ENCODE results near the gene PRKAR2A. TPM values are rescaled to one million over a fixed set of nuclear protein-coding genes. Genes with fewer than 3 reads are reported as not detected.
"Not testable (repeated sequence)": the region's sequence is repeated elsewhere in the genome, so short reads cannot be mapped to it uniquely, and the experiment has no call there.

The PRKAR2A gene
- total RNA-seq, 1 donor from 2014 or later: 23.8 TPM

- DNase-seq (ENCODE audit: extremely low spot score in 2 of 2): no peak
- Histone ChIP-seq H3K9me3 (no peaks in the 10 kb centered on the region), H3K27ac (no peak overlapping the region), H3K4me1 (no peaks in the 10 kb centered on the region), H3K27me3 (no peaks in the 10 kb centered on the region), H3K4me3 (no peak overlapping the region), H3K36me3 (peaks cover 0 to 8% of the 10 kb centered on the region in 2 donors)
- intact Hi-C loops (cut with DNase I): no loop called here
- no peak for TF ChIP-seq POLR2AphosphoS5 (IDR thresholded peaks at IDR 0.05; ENCODE audit: insufficient read depth in 1 of 2, low read depth in 1 of 2)
- TF ChIP-seq CTCF (IDR thresholded peaks at IDR 0.05): no peak
- no peak for TF ChIP-seq POLR2A (IDR thresholded peaks at IDR 0.05)
These were observed 59.0 kb downstream of the PRKAR2A start for GRCh38 chr3:48788544-48789162.

- Histone ChIP-seq H3K4me1 (no peaks in the 10 kb centered on the region), H3K36me3 (peaks cover 0 to 32% of the 10 kb centered on the region in 2 donors), H3K4me3 (no peak overlapping the region), H3K27ac (no peak overlapping the region), H3K27me3 (no peaks in the 10 kb centered on the region), H3K9me3 (no peaks in the 10 kb centered on the region)
- TF ChIP-seq POLR2A (IDR thresholded peaks at IDR 0.05) (no peak), CTCF (IDR thresholded peaks at IDR 0.05) (no peak), POLR2AphosphoS5 (IDR thresholded peaks at IDR 0.05; ENCODE audit: insufficient read depth in 1 of 2, low read depth in 1 of 2) (no peak)
- DNase-seq (ENCODE audit: extremely low spot score in 2 of 2): no peak
- intact Hi-C loops (cut with DNase I): no loop called here
These were observed 63.1 kb downstream of the PRKAR2A start for GRCh38 chr3:48784426-48785120.

GRCh38 chr3:48783304-48783703 is 64.4 kb downstream of the PRKAR2A start:
- H3K9me3 ChIP-seq: no peaks in the 10 kb centered on the region

GRCh38 chr3:48782046-48782445 is 65.6 kb downstream of the PRKAR2A start:
- TF ChIP-seq POLR2AphosphoS5 (IDR thresholded peaks at IDR 0.05; ENCODE audit: insufficient read depth in 1 of 2, low read depth in 1 of 2) (no peak), POLR2A (IDR thresholded peaks at IDR 0.05) (no peak)
- no peaks in the 10 kb centered on the region for H3K9me3 ChIP-seq
- no peaks in the 10 kb centered on the region for H3K4me1 ChIP-seq
- intact Hi-C loops (cut with DNase I): no loop called here
- H3K36me3 ChIP-seq: peaks cover 0 to 29% of the 10 kb centered on the region in 2 donors
- H3K27ac ChIP-seq: no peak overlapping the region
- H3K27me3 ChIP-seq: no peaks in the 10 kb centered on the region
- no peak overlapping the region for H3K4me3 ChIP-seq
- DNase-seq (ENCODE audit: extremely low spot score in 2 of 2): no peak

More at GRCh38 chr3:48783304-48783703, 64.4 kb downstream of the PRKAR2A start:
- TF ChIP-seq CTCF (IDR thresholded peaks at IDR 0.05) (no peak), POLR2AphosphoS5 (IDR thresholded peaks at IDR 0.05; ENCODE audit: insufficient read depth in 1 of 2, low read depth in 1 of 2) (no peak), POLR2A (IDR thresholded peaks at IDR 0.05) (no peak)
- H3K4me3 ChIP-seq: no peak overlapping the region
- no peaks in the 10 kb centered on the region for H3K27me3 ChIP-seq
- DNase-seq (ENCODE audit: extremely low spot score in 2 of 2): no peak
- no peak overlapping the region for H3K27ac ChIP-seq
- peaks cover 0 to 32% of the 10 kb centered on the region in 2 donors for H3K36me3 ChIP-seq
- intact Hi-C loops (cut with DNase I): no loop called here
- no peaks in the 10 kb centered on the region for H3K4me1 ChIP-seq

GRCh38 chr3:48778565-48778964 is 69.1 kb downstream of the PRKAR2A start:
- H3K36me3 ChIP-seq: peaks cover 0 to 23% of the 10 kb centered on the region in 2 donors

GRCh38 chr3:48776854-48777253 is 70.8 kb downstream of the PRKAR2A start:
- TF ChIP-seq POLR2A (IDR thresholded peaks at IDR 0.05): no peak
- Histone ChIP-seq H3K4me1 (no peaks in the 10 kb centered on the region), H3K36me3 (peaks cover 0 to 18% of the 10 kb centered on the region in 2 donors), H3K4me3 (no peak overlapping the region), H3K27ac (no peak overlapping the region), H3K9me3 (no peaks in the 10 kb centered on the region), H3K27me3 (no peaks in the 10 kb centered on the region)
- DNase-seq (ENCODE audit: extremely low spot score in 2 of 2): no peak
- intact Hi-C loops (cut with DNase I): no loop called here

More at GRCh38 chr3:48778565-48778964, 69.1 kb downstream of the PRKAR2A start:
- H3K27me3 ChIP-seq; H3K4me1 ChIP-seq; H3K4me3 ChIP-seq; intact Hi-C loops (cut with DNase I); DNase-seq (ENCODE audit: extremely low spot score in 2 of 2); H3K9me3 ChIP-seq; H3K27ac ChIP-seq: not testable (repeated sequence)

Data from vagina (tissue), 2 donors.